ENCODE results near the gene CGREF1. TPM values are rescaled to one million over a fixed set of nuclear protein-coding genes. Genes with fewer than 3 reads are reported as not detected.
A peak's percentile ranks its signal among the peaks of the same experiment; 100 is the strongest.

Gene CGREF1
- total RNA-seq, 4 donors from 2014 or later, result 1.1 to 4.2 (median 2.6) TPM

DNA sequence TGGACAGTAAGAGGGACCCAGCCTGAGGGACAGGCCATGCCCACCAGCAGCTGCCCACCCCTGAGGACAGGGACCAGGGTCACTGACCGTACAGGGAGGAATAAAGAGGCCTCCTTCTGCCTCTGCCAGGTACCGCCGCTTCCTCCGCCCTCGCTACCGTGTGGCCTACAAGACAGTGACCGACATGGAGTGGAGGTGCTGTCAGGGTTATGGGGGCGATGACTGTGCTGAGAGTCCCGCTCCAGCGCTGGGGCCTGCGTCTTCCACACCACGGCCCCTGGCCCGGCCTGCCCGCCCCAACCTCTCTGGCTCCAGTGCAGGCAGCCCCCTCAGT, 38.4 kb downstream of the CGREF1 start:
- Histone ChIP-seq H3K36me3 (no peaks in the 10 kb centered on the region), H3K4me3 (no peak overlapping the region), H3K9me3 (no peaks in the 10 kb centered on the region), H3K4me1 (peaks cover 57% of the 10 kb centered on the region), H3K27me3 (no peaks in the 10 kb centered on the region), H3K27ac (no peak overlapping the region)
- WGBS, result 92% methylated on average over 14 of the region's 14 CpGs
- DNase-seq (ENCODE audit: low spot score in 2 of 2), result no peak
- no peak for TF ChIP-seq POLR2AphosphoS5 (IDR thresholded peaks at IDR 0.05)
- no peak for TF ChIP-seq EP300 (IDR thresholded peaks at IDR 0.05)
- TF ChIP-seq, protein P1, sequence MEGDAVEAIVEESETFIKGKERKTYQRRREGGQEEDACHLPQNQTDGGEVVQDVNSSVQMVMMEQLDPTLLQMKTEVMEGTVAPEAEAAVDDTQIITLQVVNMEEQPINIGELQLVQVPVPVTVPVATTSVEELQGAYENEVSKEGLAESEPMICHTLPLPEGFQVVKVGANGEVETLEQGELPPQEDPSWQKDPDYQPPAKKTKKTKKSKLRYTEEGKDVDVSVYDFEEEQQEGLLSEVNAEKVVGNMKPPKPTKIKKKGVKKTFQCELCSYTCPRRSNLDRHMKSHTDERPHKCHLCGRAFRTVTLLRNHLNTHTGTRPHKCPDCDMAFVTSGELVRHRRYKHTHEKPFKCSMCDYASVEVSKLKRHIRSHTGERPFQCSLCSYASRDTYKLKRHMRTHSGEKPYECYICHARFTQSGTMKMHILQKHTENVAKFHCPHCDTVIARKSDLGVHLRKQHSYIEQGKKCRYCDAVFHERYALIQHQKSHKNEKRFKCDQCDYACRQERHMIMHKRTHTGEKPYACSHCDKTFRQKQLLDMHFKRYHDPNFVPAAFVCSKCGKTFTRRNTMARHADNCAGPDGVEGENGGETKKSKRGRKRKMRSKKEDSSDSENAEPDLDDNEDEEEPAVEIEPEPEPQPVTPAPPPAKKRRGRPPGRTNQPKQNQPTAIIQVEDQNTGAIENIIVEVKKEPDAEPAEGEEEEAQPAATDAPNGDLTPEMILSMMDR (IDR thresholded peaks at IDR 0.05), result no peak
- no peak for TF ChIP-seq POLR2A (IDR thresholded peaks at IDR 0.05)

DNA sequence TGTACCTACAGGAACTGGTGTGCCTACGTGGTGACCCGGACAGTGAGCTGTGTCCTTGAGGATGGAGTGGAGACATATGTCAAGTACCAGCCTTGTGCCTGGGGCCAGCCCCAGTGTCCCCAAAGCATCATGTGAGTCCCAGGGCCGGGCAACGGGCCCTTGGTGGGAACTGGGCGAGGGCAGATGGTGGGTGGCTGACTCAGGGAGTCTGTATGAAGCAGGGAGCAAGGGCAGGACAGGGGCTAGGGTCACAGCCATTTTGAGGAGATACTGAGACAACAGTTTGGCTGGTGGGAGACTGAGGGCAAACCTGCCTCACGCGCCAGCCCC, 38.8 kb downstream of the CGREF1 start:
- DNase-seq (ENCODE audit: low spot score in 2 of 2), result no peak
- Histone ChIP-seq H3K27ac (no peak overlapping the region), H3K4me3 (peak overlapping the region; percentile 49), H3K4me1 (peaks cover 57% of the 10 kb centered on the region), H3K9me3 (no peaks in the 10 kb centered on the region), H3K36me3 (no peaks in the 10 kb centered on the region), H3K27me3 (no peaks in the 10 kb centered on the region)
- no peak for TF ChIP-seq EP300 (IDR thresholded peaks at IDR 0.05)
- TF ChIP-seq, protein P1 (IDR thresholded peaks at IDR 0.05), result no peak
- no peak for TF ChIP-seq POLR2AphosphoS5 (IDR thresholded peaks at IDR 0.05)
- TF ChIP-seq POLR2A (IDR thresholded peaks at IDR 0.05), result no peak
- 78% methylated on average over 5 of the region's 7 CpGs for WGBS

DNA sequence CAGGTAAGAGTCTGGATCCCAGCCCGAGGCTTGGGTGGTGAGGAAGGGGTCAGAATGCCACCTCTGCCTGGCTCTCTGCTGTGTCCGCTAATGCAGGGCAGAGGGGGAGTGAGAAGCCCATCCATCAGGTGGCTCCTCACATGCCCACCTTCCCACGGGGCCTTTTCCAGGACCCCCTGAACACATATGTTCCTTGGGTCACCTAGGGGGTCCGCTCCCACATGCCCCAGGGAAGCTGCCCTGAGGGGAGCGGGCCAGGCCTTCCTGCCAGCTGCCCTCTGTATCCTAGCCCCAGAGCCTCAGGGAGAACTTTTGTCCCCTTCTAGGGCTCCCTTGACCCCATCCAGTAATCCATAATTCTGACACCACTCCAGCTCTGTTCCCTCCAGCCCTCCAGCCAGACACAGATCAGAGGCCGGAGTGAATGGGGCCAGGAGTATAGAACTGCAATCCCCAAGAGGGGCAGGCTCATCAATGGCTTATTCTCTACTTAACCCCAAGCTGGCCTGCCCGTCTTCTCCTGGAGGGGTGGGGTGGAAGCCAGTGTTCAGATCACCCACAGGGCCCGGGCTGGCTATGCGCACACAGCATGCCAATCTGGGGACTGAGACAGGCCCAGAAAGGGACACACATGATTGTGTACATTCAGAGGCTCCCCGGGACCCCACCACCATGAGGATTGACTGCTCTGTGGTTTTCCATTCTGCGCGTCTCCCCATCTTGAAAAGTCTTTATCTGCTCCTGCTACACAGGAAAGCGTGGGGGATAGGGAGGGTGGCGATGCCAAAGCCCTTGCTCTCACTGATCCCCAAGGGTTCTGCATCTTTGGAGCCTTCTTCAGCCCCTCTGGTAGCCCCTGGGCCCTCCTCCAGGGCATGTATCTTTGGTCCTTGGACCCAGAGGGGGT, 39.4 kb downstream of the CGREF1 start:
- 87% methylated on average over 6 of the region's 14 CpGs for WGBS
- Histone ChIP-seq H3K9me3 (no peaks in the 10 kb centered on the region), H3K4me1 (peaks cover 55% of the 10 kb centered on the region), H3K4me3 (peak overlapping the region; percentile 49), H3K27ac (peak overlapping the region; percentile 61), H3K36me3 (no peaks in the 10 kb centered on the region), H3K27me3 (no peaks in the 10 kb centered on the region)
- TF ChIP-seq, protein P1 (IDR thresholded peaks at IDR 0.05), result no peak
- no peak for TF ChIP-seq EP300 (IDR thresholded peaks at IDR 0.05)
- no peak for TF ChIP-seq POLR2A (IDR thresholded peaks at IDR 0.05)
- TF ChIP-seq POLR2AphosphoS5 (IDR thresholded peaks at IDR 0.05), result no peak
- DNase-seq (ENCODE audit: low spot score in 2 of 2), result no peak

DNA sequence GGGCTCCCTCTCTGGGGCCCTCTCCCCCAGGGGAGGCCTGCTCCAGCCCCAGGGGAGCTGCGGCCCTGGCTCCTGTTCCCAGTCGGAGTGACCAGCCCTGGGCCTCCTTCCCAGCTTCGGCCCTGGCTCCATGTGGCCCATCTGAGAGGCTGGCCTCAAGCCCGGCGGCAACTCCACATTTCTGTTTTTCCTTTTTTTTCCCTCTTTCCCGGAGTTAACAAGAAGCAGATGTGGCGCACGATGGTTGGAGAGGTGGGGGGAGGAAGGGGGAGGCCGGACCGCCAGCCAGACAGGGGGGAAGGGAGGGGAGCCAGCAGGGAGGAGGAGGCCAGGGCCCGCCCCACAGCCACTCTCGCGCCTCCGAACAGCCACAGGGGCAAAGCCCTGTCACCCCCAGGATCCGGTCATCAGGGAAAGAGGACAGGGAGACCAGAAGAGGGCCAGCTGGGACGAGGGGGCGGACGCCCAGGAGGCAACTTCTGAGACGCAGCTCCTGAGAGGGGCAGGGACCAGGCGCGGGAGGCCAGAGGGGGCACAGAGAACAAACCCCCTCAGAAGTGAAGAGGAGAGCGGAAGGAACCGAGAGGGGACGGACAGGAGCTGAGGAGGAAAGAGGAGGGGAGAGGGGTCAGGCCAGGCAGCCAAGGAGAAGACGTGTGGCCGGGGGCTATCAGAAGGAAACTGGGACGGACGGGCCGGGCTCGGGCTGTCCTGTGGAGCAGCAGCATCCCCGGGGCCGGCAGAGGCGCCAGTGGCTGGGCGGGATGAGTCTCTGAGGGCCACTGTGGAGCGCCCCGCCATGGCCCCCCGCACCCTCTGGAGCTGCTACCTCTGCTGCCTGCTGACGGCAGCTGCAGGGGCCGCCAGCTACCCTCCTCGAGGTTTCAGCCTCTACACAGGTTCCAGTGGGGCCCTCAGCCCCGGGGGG, 40.4 kb downstream of the CGREF1 start, which contains the start of gene EMILIN1:
TSS of gene EMILIN1 (plus strand) at position 349 of the 928 bp plus-strand sequence. CDS start at position 800, 451 bp downstream.
- no peaks in the 10 kb centered on the region for H3K36me3 ChIP-seq
- H3K27me3 ChIP-seq, result no peaks in the 10 kb centered on the region
- peak within 1 kb of the TSS; percentile 49 for H3K4me3 ChIP-seq
- DNase-seq (ENCODE audit: low spot score in 2 of 2), result peak; percentile 92 to 93
- 45% methylated on average over 30 of the region's 41 CpGs for WGBS
- H3K27ac ChIP-seq, result peak within 1 kb of the TSS; percentile 61
- peaks cover 47% of the 10 kb centered on the region for H3K4me1 ChIP-seq
- H3K9me3 ChIP-seq, result no peaks in the 10 kb centered on the region
- TF ChIP-seq POLR2AphosphoS5 (IDR thresholded peaks at IDR 0.05) (no peak), EP300 (IDR thresholded peaks at IDR 0.05) (no peak), POLR2A (IDR thresholded peaks at IDR 0.05) (no peak)
- TF ChIP-seq, protein P1 (IDR thresholded peaks at IDR 0.05), result no peak

DNA sequence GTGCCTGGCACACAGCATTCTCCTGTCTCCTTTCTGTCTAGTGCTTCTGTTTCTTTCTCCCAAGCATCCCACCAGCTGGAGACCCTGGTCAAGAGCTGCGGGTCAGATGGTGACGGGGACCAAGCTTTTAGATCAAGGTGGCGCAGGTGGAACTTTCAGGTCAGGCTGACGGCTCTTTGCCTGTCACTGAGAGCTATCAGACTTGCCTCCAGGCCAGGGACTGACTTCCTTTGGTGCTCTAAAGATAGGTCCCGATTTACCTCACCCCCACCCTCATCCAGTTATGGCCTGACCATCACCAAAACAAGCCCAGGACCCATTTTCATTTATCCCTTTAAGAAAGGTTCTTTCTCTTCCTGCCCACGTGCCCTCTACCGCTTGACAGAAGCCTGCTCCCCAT, 41.7 kb downstream of the CGREF1 start:
- TF ChIP-seq, protein P1 (IDR thresholded peaks at IDR 0.05), result no peak
- no peak for TF ChIP-seq POLR2A (IDR thresholded peaks at IDR 0.05)
- no peak for TF ChIP-seq POLR2AphosphoS5 (IDR thresholded peaks at IDR 0.05)
- no peak for TF ChIP-seq EP300 (IDR thresholded peaks at IDR 0.05)

More for the DNA sequence above, 41.7 kb downstream of the CGREF1 start:
- DNase-seq (ENCODE audit: low spot score in 2 of 2), result no peak
- Histone ChIP-seq H3K9me3 (no peaks in the 10 kb centered on the region), H3K4me3 (no peak overlapping the region), H3K4me1 (peaks cover 49% of the 10 kb centered on the region), H3K36me3 (no peaks in the 10 kb centered on the region), H3K27ac (no peak overlapping the region), H3K27me3 (no peaks in the 10 kb centered on the region)
- 73% methylated on average over 7 of the region's 7 CpGs for WGBS
